C4-2B (cell line): Measurements from ENCODE around the gene CTNNA2.

Source experiments
- H3K27ac ChIP-seq: fragments of 450-650 bp; 2 replicates; pipeline ENCODE4 v1.5.1; 2017
- CTCF ChIP-seq: fragments of 450-650 bp; conservative IDR thresholded peaks from 2 replicates; pipeline ENCODE4 v1.5.1; 2017; ENCODE audit warnings: mild to moderate bottlenecking
- ZFX ChIP-seq: fragments of 450-650 bp; IDR thresholded peaks from 2 replicates; pipeline ENCODE4 v1.6.1; 2017

The CTNNA2 gene

DNA sequence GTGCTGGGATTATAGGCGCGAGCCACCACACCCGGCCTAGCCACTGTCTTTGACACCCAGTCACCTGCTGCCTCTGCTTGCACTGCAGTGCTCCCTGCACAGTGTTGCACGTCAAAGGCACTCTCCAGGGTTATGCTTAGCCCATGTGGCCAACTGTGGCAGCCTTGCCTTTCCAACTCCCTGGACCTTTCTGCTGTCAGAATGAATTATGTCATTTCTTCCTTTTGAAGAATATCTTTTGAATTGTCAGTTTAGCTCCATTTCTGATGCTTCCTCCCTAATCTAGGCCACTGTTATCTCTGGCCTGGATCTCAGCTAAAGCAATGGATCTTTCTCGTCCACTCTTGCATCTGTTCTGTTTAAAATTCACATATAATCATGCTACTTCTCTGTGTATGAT, 821.0 kb downstream of the CTNNA2 start:
- no peak overlapping the region for H3K27ac ChIP-seq
- TF ChIP-seq ZFX = no peak
- TF ChIP-seq CTCF = no peak

GRCh38 chr2:80335411-80335810, 822.6 kb downstream of the CTNNA2 start:
- no peak for TF ChIP-seq ZFX
- no peak for TF ChIP-seq CTCF
- no peak overlapping the region for H3K27ac ChIP-seq

DNA sequence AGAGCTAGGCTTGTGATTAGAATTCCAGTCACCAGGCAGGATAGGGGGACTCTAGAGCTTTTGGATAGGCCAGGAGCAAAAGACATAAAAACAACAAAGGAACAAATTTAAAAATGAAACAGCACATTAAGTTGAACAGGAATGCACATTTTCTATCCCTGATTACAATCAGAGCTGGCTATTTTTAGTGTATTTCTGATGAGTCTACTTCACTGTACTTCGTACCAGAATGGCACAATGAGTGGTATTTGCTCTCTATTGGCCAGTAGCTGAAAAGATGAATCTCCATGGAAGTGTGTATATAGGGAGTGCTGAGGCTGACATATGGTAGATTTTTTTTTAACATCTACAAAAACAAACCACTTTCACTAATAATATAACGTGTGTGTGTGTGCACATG, 825.9 kb downstream of the CTNNA2 start:
- no peak overlapping the region for H3K27ac ChIP-seq
- TF ChIP-seq ZFX = no peak
- no peak for TF ChIP-seq CTCF

GRCh38 chr2:80340022-80340421, 827.2 kb downstream of the CTNNA2 start:
- H3K27ac ChIP-seq = no peak overlapping the region
- no peak for TF ChIP-seq CTCF
- TF ChIP-seq ZFX = no peak

- no peak overlapping the region for H3K27ac ChIP-seq
- TF ChIP-seq ZFX (no peak), CTCF (no peak)
These were observed 835.2 kb downstream of the CTNNA2 start for GRCh38 chr2:80348078-80348477.

DNA sequence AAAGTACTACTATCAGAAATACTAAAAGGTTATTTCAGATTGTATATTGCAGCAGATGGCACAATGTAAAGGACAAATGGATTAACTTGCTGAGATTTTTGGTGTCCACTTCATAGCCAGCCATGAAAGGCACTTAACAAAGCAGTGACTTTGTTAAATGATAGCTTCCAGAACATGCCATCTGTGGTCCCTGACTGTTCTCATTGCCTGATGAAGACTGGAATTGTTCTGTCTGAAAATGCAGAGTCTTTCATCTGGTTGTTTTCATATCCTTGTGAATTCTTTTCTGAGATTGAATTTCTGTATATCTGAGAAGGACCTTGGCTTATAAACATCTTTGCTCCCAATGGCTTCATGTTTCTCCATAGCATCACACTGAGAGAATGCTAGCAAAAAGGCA, 836.1 kb downstream of the CTNNA2 start:
- TF ChIP-seq ZFX = no peak
- TF ChIP-seq CTCF = no peak
- no peak overlapping the region for H3K27ac ChIP-seq

DNA sequence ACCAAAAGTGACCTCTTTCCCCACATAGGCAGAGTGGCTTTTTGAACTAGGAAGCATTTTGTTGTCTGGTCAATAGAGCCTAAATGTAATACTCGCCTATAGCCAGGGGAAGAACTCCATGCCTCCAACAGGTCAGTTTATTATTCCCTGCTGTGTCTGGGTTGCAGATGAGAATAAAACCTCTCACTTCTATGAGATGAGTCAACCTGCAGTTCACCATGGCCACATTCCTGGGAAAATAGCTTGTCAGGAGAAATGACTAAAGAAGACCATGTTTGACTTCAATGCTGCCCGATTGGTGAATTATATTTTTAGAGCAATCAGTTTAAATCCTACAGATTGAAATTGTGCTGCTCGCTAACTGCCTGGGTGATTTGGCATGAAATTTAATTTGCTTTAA, 838.4 kb downstream of the CTNNA2 start:
- no peak overlapping the region for H3K27ac ChIP-seq
- TF ChIP-seq ZFX (no peak), CTCF (no peak)

- TF ChIP-seq CTCF (no peak), ZFX (no peak)
- no peak overlapping the region for H3K27ac ChIP-seq
These were observed 842.0 kb downstream of the CTNNA2 start for GRCh38 chr2:80354858-80355257.
